Caco-2 (cell line): ENCODE measurements around the gene ARHGAP8. TPM values are rescaled to one million over a fixed set of nuclear protein-coding genes. Genes with fewer than 3 reads are reported as not detected.

ENCODE experiments used
- BruUV-seq: library from RNA; stranded (reverse); fragments of 400-500 nt; replicated peaks from 2 replicates; lab custom pipeline; 2021; lab: Mats Ljungman, UMichigan
- CTCF ChIA-PET: fragments of 300-600 bp; sonication (Branson Sonifier 250); formaldehyde crosslinking; loops from one replicate; lab custom pipeline; 2022; ENCODE audit warnings: antibody characterized with exemption; lab: Charles Lee
- POLR2A ChIA-PET: fragments of 300-600 bp; sonication (Branson Sonifier 250); formaldehyde crosslinking; loops from one replicate; lab custom pipeline; 2022; ENCODE audit warnings: antibody characterized with exemption; lab: Charles Lee
- DNase-seq, 2 experiments: peaks; one replicate each; pipeline versions ENCODE4 v3.0.0 to v3.0.0-alpha.2; 2020 to 2022
- H3K27me3 ChIP-seq: replicated peaks from 2 replicates; pipeline ENCODE4 v1.6.0; 2011; ENCODE audit warnings: low read length; ENCODE audit not compliant: control insufficient read depth, insufficient read depth
- H3K36me3 ChIP-seq: 2 replicates; pipeline ENCODE4 v1.5.1; 2011; ENCODE audit warnings: low read length; ENCODE audit not compliant: control insufficient read depth, insufficient read depth
- H3K4me1 ChIP-seq: fragments of 250-450 bp; sonication (Bioruptor Pico); 2 replicates; pipeline ENCODE4 v1.5.1; 2020; ENCODE audit warnings: mild to moderate bottlenecking
- H3K4me3 ChIP-seq: 2 replicates; pipeline ENCODE4 v1.5.1; 2011; ENCODE audit warnings: low read depth, mild to moderate bottlenecking, control low read depth, low read length
- H3K9me3 ChIP-seq: fragments of 250-450 bp; sonication (Bioruptor Pico); 2 replicates; pipeline ENCODE4 v1.5.1; 2020; ENCODE audit warnings: mild to moderate bottlenecking, moderate library complexity
- H3K27ac Mint-ChIP-seq: one replicate; pipeline ENCODE4 v1.8.0; 2022; ENCODE audit warnings: mixed read lengths; ENCODE audit not compliant: unreplicated experiment
- H3K27me3 Mint-ChIP-seq: one replicate; pipeline ENCODE4 v1.8.0; 2022; ENCODE audit warnings: mixed read lengths; ENCODE audit not compliant: insufficient read depth, unreplicated experiment
- H3K36me3 Mint-ChIP-seq: one replicate; pipeline ENCODE4 v1.8.0; 2022; ENCODE audit warnings: mild to moderate bottlenecking, mixed read lengths; ENCODE audit not compliant: insufficient read depth, unreplicated experiment
- H3K4me1 Mint-ChIP-seq: one replicate; pipeline ENCODE4 v1.8.0; 2022; ENCODE audit warnings: low read depth, mixed read lengths; ENCODE audit not compliant: unreplicated experiment
- H3K4me3 Mint-ChIP-seq: one replicate; pipeline ENCODE4 v1.8.0; 2022; ENCODE audit warnings: mild to moderate bottlenecking, moderate library complexity, mixed read lengths; ENCODE audit not compliant: unreplicated experiment
- H3K9me3 Mint-ChIP-seq: one replicate; pipeline ENCODE4 v1.8.0; 2022; ENCODE audit warnings: mixed read lengths; ENCODE audit not compliant: unreplicated experiment
- CTCF ChIP-seq, 2 experiments: fragments of 200-600 bp in 1 of 2; IDR thresholded peaks; 1 replicate in 1 of 2; 2 replicates in 1 of 2; pipeline versions ENCODE4 v1.5.1 to v1.8.0; 2011 to 2022; ENCODE audit warnings: antibody characterized with exemption in 1 of 2, control low read depth in 1 of 2, inconsistent platforms in 1 of 2, low read depth in 1 of 2, low read length in 1 of 2, mild to moderate bottlenecking in 1 of 2, moderate library complexity in 1 of 2; ENCODE audit not compliant: insufficient read depth in 1 of 2, severe bottlenecking in 1 of 2, unreplicated experiment in 1 of 2
- intact Hi-C: fragments of 100-400 bp; cut with micrococcal nuclease; formaldehyde crosslinking; loops from one replicate; pipeline ENCODE4 v1.10.0; 2022; ENCODE audit not compliant: unreplicated experiment
- total RNA-seq: library from RNA; stranded (reverse); gene quantifications from 2 replicates; pipeline ENCODE4 v1.2.3, GENCODE V29; 2022

Gene ARHGAP8
- total RNA-seq, 1 experiment from 2014 or later = 81.5 TPM

GRCh38 chr22:44748524-44748923 lies 3.9 kb upstream of the ARHGAP8 start:
- no peak overlapping the region for H3K4me3 ChIP-seq
- H3K36me3 Mint-ChIP-seq = peaks cover 38% of the 10 kb centered on the region
- H3K9me3 ChIP-seq = no peaks in the 10 kb centered on the region
- BruUV-seq = no TSS peak
- H3K27me3 Mint-ChIP-seq = no peaks in the 10 kb centered on the region
- H3K4me1 Mint-ChIP-seq = peaks cover 22% of the 10 kb centered on the region
- intact Hi-C loops = no loop called here
- ChIA-PET POLR2A (no interaction called here), CTCF (no interaction called here)
- H3K36me3 ChIP-seq = no peaks in the 10 kb centered on the region
- DNase-seq = no peak
- TF ChIP-seq CTCF (IDR thresholded peaks at IDR 0.05; ENCODE audit: insufficient read depth in 1 of 2, low read depth in 1 of 2, low read length in 1 of 2, severe bottlenecking in 1 of 2, unreplicated experiment in 1 of 2) = no peak
- H3K27me3 ChIP-seq = no peaks in the 10 kb centered on the region
- H3K27ac Mint-ChIP-seq = peak overlapping the region; percentile 93
- no peak overlapping the region for H3K4me3 Mint-ChIP-seq
- peaks cover 43% of the 10 kb centered on the region for H3K4me1 ChIP-seq
- no peaks in the 10 kb centered on the region for H3K9me3 Mint-ChIP-seq

GRCh38 chr22:44750481-44750880 lies 1.9 kb upstream of the ARHGAP8 start:
- Histone ChIP-seq H3K4me1 (peaks cover 57% of the 10 kb centered on the region), H3K4me3 (no peak overlapping the region), H3K9me3 (no peaks in the 10 kb centered on the region), H3K36me3 (no peaks in the 10 kb centered on the region), H3K27me3 (no peaks in the 10 kb centered on the region)
- no TSS peak for BruUV-seq
- Mint-ChIP-seq H3K9me3 (no peaks in the 10 kb centered on the region), H3K4me3 (no peak overlapping the region), H3K36me3 (peaks cover 29% of the 10 kb centered on the region), H3K27me3 (no peaks in the 10 kb centered on the region), H3K27ac (no peak overlapping the region), H3K4me1 (peaks cover 28% of the 10 kb centered on the region)
- CTCF ChIA-PET = no interaction called here
- intact Hi-C loops = no loop called here
- DNase-seq = no peak
- POLR2A ChIA-PET = no interaction called here
- TF ChIP-seq CTCF (IDR thresholded peaks at IDR 0.05; ENCODE audit: insufficient read depth in 1 of 2, low read depth in 1 of 2, low read length in 1 of 2, severe bottlenecking in 1 of 2, unreplicated experiment in 1 of 2) = no peak

- Mint-ChIP-seq H3K4me3 (peak overlapping the region; percentile 88), H3K27me3 (no peaks in the 10 kb centered on the region), H3K4me1 (peaks cover 28% of the 10 kb centered on the region), H3K36me3 (peaks cover 35% of the 10 kb centered on the region), H3K9me3 (no peaks in the 10 kb centered on the region), H3K27ac (peak overlapping the region; percentile 94)
- H3K4me1 ChIP-seq = peaks cover 51% of the 10 kb centered on the region
- DNase-seq = peak; percentile 40 to 61
- no peaks in the 10 kb centered on the region for H3K27me3 ChIP-seq
- BruUV-seq = no TSS peak
- POLR2A ChIA-PET = interaction anchor here (0.7 kb wide), 1 partner anchor 16 kb away, joined by 3 read pairs; no protein-coding TSS in a partner anchor
- H3K36me3 ChIP-seq = no peaks in the 10 kb centered on the region
- intact Hi-C loops = no loop called here
- no peak for TF ChIP-seq CTCF (IDR thresholded peaks at IDR 0.05; ENCODE audit: insufficient read depth in 1 of 2, low read depth in 1 of 2, low read length in 1 of 2, severe bottlenecking in 1 of 2, unreplicated experiment in 1 of 2)
- CTCF ChIA-PET = interaction anchor here (0.7 kb wide), 2 partner anchors 64 to 186 kb away, joined by 4 read pairs; no protein-coding TSS in a partner anchor
- no peaks in the 10 kb centered on the region for H3K9me3 ChIP-seq
- H3K4me3 ChIP-seq = peak overlapping the region; percentile 81
Observed at GRCh38 chr22:44753189-44754042, 1.0 kb downstream of the ARHGAP8 start.
